ENCODE results near the gene WDR70. TPM values are rescaled to one million over a fixed set of nuclear protein-coding genes. Genes with fewer than 3 reads are reported as not detected.

WDR70 gene
- total and polyA plus RNA-seq, 10 of the 15 experiments (the other 5 are each of a cell fraction or from before 2014, with no cell fraction given) = 10.9 to 33.6 (median 29.1) TPM

DNA sequence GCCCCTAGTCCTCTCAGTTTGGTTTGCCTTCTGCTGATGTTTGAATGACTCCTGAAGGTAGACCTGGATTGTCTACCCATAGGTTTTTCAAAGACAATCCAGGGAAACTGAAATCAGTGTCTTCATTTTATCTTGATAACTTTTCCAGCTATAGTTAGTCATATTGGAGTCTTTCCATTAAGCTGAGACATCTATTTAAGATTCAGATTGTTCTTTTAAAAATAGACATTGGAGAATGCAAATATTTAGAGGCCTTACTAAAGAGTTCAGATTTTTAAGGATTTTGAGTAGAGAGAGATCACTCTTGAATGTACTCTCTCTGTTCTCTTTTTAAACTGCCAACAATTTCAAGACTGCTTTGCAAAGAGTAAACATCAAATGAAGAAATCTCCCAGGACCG lies 391.7 kb downstream of the WDR70 start:
- DNase-seq (ENCODE audit: low read depth, low spot score) = no peak
- Histone ChIP-seq H2AFZ (ENCODE audit: control insufficient read depth, low read depth, low read length) (no peak overlapping the region), H3K4me2 (ENCODE audit: control insufficient read depth, insufficient read depth) (no peak overlapping the region), H3K9me3 (replicated peaks; ENCODE audit: control insufficient read depth, insufficient read depth, low read length) (peaks cover 2% of the 10 kb centered on the region; the same call in 1 of the 3 replicates), H3K79me2 (ENCODE audit: control insufficient read depth, insufficient read depth, low read length) (no peaks in the 10 kb centered on the region), H3K27ac (ENCODE audit: control insufficient read depth, insufficient read depth) (no peak overlapping the region), H3K9ac (ENCODE audit: control insufficient read depth, insufficient read depth, low read length) (no peak overlapping the region), H3K4me1 (ENCODE audit: control insufficient read depth, insufficient read depth, low read length) (no peaks in the 10 kb centered on the region), H3K36me3 (ENCODE audit: control insufficient read depth in 2 of 2, insufficient read depth in 2 of 2, low read length in 1 of 2) (no peaks in the 10 kb centered on the region), H3K4me3 (no peak overlapping the region), H4K20me1 (ENCODE audit: control insufficient read depth, insufficient read depth) (no peaks in the 10 kb centered on the region), H3K27me3 (replicated peaks in 1 of 2; ENCODE audit: control insufficient read depth in 2 of 2, insufficient read depth in 2 of 2, low read length in 1 of 2) (no peaks in the 10 kb centered on the region)
- intact Hi-C loops (cut with micrococcal nuclease; ENCODE audit: unreplicated experiment) = no loop called here
- 56% methylated on average over 1 of the region's 1 CpG for WGBS (ENCODE audit: insufficient coverage, insufficient replicate concordance, low lambda C conversion rate, missing lambda C conversion rate)
- FAIRE-seq = no peak
- SMC1A ChIA-PET (ENCODE audit: uncharacterized antibody, unreplicated experiment) = no interaction called here
- RAD21 ChIA-PET (ENCODE audit: unreplicated experiment) = no interaction called here
- POLR2A ChIA-PET = no interaction called here
- ATAC-seq = no peak
- CTCF ChIA-PET = no interaction called here
- in situ Hi-C loops (cut with MboI) = no loop called here
- no TSS peak for BruUV-seq (replicated peaks)
- TF ChIP-seq MTA2 (IDR thresholded peaks at IDR 0.05; ENCODE audit: low read depth) (no peak), CREM (IDR thresholded peaks at IDR 0.05; ENCODE audit: low read depth) (no peak), PAX8 (IDR thresholded peaks at IDR 0.05) (no peak), E2F4 (IDR thresholded peaks at IDR 0.05; ENCODE audit: low read depth, low read length) (no peak), NRF1 (conservative IDR thresholded peaks at IDR 0.05; ENCODE audit: low read depth, low read length) (no peak), NFIC (IDR thresholded peaks at IDR 0.05; ENCODE audit: low read depth, low read length) (no peak), TCF3 (IDR thresholded peaks at IDR 0.05; ENCODE audit: borderline replicate concordance, insufficient read depth, low read depth, low read length) (no peak), TCF7 (IDR thresholded peaks at IDR 0.05; ENCODE audit: borderline replicate concordance) (no peak), YBX1 (IDR thresholded peaks at IDR 0.05) (no peak), PML (IDR thresholded peaks at IDR 0.05; ENCODE audit: low read length) (no peak), CREB1 (IDR thresholded peaks at IDR 0.05; ENCODE audit: low read depth) (no peak), POU2F2 (IDR thresholded peaks at IDR 0.05; ENCODE audit: borderline replicate concordance, low read depth, low read length) (no peak), E4F1 (IDR thresholded peaks at IDR 0.05; ENCODE audit: borderline replicate concordance, partially characterized antibody) (no peak), POLR2AphosphoS2 (IDR thresholded peaks at IDR 0.05; ENCODE audit: low read depth, low read length) (no peak), USF2 (IDR thresholded peaks at IDR 0.05; ENCODE audit: borderline replicate concordance, low read depth, low read length) (no peak), ZBTB4 (CRISPR knock-in tag; IDR thresholded peaks at IDR 0.05) (no peak)
- TF ChIP-seq, protein P1, sequence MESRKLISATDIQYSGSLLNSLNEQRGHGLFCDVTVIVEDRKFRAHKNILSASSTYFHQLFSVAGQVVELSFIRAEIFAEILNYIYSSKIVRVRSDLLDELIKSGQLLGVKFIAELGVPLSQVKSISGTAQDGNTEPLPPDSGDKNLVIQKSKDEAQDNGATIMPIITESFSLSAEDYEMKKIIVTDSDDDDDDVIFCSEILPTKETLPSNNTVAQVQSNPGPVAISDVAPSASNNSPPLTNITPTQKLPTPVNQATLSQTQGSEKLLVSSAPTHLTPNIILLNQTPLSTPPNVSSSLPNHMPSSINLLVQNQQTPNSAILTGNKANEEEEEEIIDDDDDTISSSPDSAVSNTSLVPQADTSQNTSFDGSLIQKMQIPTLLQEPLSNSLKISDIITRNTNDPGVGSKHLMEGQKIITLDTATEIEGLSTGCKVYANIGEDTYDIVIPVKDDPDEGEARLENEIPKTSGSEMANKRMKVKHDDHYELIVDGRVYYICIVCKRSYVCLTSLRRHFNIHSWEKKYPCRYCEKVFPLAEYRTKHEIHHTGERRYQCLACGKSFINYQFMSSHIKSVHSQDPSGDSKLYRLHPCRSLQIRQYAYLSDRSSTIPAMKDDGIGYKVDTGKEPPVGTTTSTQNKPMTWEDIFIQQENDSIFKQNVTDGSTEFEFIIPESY (IDR thresholded peaks at IDR 0.05) = no peak

Measured in GM12878 (cell line).